H9 (cell line): ENCODE results near the gene PLBD1. TPM values are rescaled to one million over a fixed set of nuclear protein-coding genes. Genes with fewer than 3 reads are reported as not detected.

Experiments used
- DNase-seq: peaks from one replicate; pipeline ENCODE4 v3.0.0-alpha.2; 2017
- H2AFZ ChIP-seq: one replicate; pipeline ENCODE4 v1.6.1; 2013; ENCODE audit warnings: mild to moderate bottlenecking, low read length, control low read depth, moderate library complexity
- H2AK5ac ChIP-seq: 2 replicates; pipeline ENCODE4 v1.6.1; 2013; ENCODE audit warnings: low read length, control low read depth, mixed read lengths; ENCODE audit not compliant: insufficient read length
- H2BK120ac ChIP-seq: one replicate; pipeline ENCODE4 v1.6.1; 2013; ENCODE audit warnings: low read depth, mild to moderate bottlenecking, low read length, control low read depth, inconsistent platforms; ENCODE audit not compliant: poor library complexity, severe bottlenecking
- H2BK12ac ChIP-seq: 2 replicates; pipeline ENCODE4 v1.6.1; 2013; ENCODE audit warnings: low read length, control low read depth, mixed read lengths, low read depth; ENCODE audit not compliant: insufficient read length
- H2BK15ac ChIP-seq: 2 replicates; pipeline ENCODE4 v1.6.1; 2013; ENCODE audit warnings: low read depth, low read length, control low read depth
- H2BK20ac ChIP-seq: one replicate; pipeline ENCODE4 v1.6.1; 2013; ENCODE audit warnings: low read depth, mild to moderate bottlenecking, low read length, control low read depth, inconsistent platforms; ENCODE audit not compliant: poor library complexity, severe bottlenecking
- H2BK5ac ChIP-seq: 2 replicates; pipeline ENCODE4 v1.6.1; 2013; ENCODE audit warnings: low read length, control low read depth, mixed read lengths; ENCODE audit not compliant: insufficient read length
- H3K14ac ChIP-seq: 2 replicates; pipeline ENCODE4 v1.6.1; 2013; ENCODE audit warnings: low read length, control low read depth; ENCODE audit not compliant: insufficient read depth
- H3K18ac ChIP-seq: 2 replicates; pipeline ENCODE4 v1.6.1; 2013; ENCODE audit warnings: low read depth, mild to moderate bottlenecking, mixed read lengths, low read length, control low read depth; ENCODE audit not compliant: insufficient read length
- H3K23ac ChIP-seq: 2 replicates; pipeline ENCODE4 v1.6.1; 2013; ENCODE audit warnings: low read length, control low read depth, mixed read lengths, low read depth; ENCODE audit not compliant: insufficient read length
- H3K23me2 ChIP-seq: 2 replicates; pipeline ENCODE4 v1.6.1; 2013; ENCODE audit warnings: low read depth, mild to moderate bottlenecking, mixed read lengths, low read length, control low read depth; ENCODE audit not compliant: insufficient read length, poor library complexity, severe bottlenecking
- H3K27ac ChIP-seq: 2 replicates; pipeline ENCODE4 v1.5.1; 2013; ENCODE audit warnings: low read length, control low read depth, mixed read lengths, low read depth; ENCODE audit not compliant: insufficient read length
- H3K27me3 ChIP-seq: 2 replicates; pipeline ENCODE4 v1.6.1; 2013; ENCODE audit warnings: low read length, control low read depth, inconsistent platforms; ENCODE audit not compliant: insufficient read depth
- H3K4ac ChIP-seq: 2 replicates; pipeline ENCODE4 v1.6.1; 2013; ENCODE audit warnings: low read depth, mild to moderate bottlenecking, control low read depth, inconsistent platforms, low read length, moderate library complexity
- H3K4me1 ChIP-seq: 2 replicates; pipeline ENCODE4 v1.6.1; 2013; ENCODE audit warnings: low read length, control low read depth, inconsistent platforms; ENCODE audit not compliant: insufficient read depth
- H3K4me2 ChIP-seq: 2 replicates; pipeline ENCODE4 v1.6.1; 2013; ENCODE audit warnings: low read length, control low read depth, mixed read lengths; ENCODE audit not compliant: insufficient read length, insufficient read depth
- H3K56ac ChIP-seq: 2 replicates; pipeline ENCODE4 v1.6.1; 2013; ENCODE audit warnings: low read depth, mild to moderate bottlenecking, mixed read lengths, low read length, control low read depth; ENCODE audit not compliant: insufficient read length
- H3K79me1 ChIP-seq: 2 replicates; pipeline ENCODE4 v1.6.1; 2013; ENCODE audit warnings: low read depth, mild to moderate bottlenecking, moderate library complexity, low read length, control low read depth, inconsistent platforms; ENCODE audit not compliant: insufficient read depth, poor library complexity, severe bottlenecking
- H3K79me2 ChIP-seq: 2 replicates; pipeline ENCODE4 v1.6.1; 2013; ENCODE audit warnings: low read length, control low read depth, inconsistent platforms; ENCODE audit not compliant: insufficient read depth
- H3K9ac ChIP-seq: 2 replicates; pipeline ENCODE4 v1.6.1; 2013; ENCODE audit warnings: low read length, control low read depth, mixed read lengths; ENCODE audit not compliant: insufficient read length; ENCODE audit errors: extremely low read depth
- H3K9me3 ChIP-seq: one replicate; pipeline ENCODE4 v1.6.1; 2013; ENCODE audit warnings: low read depth, low read length, inconsistent platforms; ENCODE audit not compliant: control insufficient read depth
- H3T11ph ChIP-seq: one replicate; pipeline ENCODE4 v1.6.1; 2013; ENCODE audit warnings: mild to moderate bottlenecking, low read length, control low read depth, inconsistent platforms
- H4K20me1 ChIP-seq: one replicate; pipeline ENCODE4 v1.6.1; 2013; ENCODE audit not compliant: control insufficient read depth, insufficient read length, insufficient read depth
- H4K5ac ChIP-seq: 2 replicates; pipeline ENCODE4 v1.6.1; 2013; ENCODE audit warnings: low read depth, mild to moderate bottlenecking, mixed read lengths, low read length, control low read depth; ENCODE audit not compliant: insufficient read length
- H4K8ac ChIP-seq: replicated peaks from 2 replicates; pipeline ENCODE4 v1.6.1; 2013; ENCODE audit warnings: low read length, control low read depth, mixed read lengths, low read depth; ENCODE audit not compliant: insufficient read length
- H4K91ac ChIP-seq: 2 replicates; pipeline ENCODE4 v1.6.1; 2013; ENCODE audit warnings: low read depth, mild to moderate bottlenecking, moderate library complexity, mixed read lengths, low read length, control low read depth; ENCODE audit not compliant: insufficient read length
- H3K27ac Mint-ChIP-seq, 3 experiments: 2 replicates in 2 of 3; 3 replicates in 1 of 3; pipeline ENCODE4 v1.8.0; 2020 to 2021; ENCODE audit warnings: mixed read lengths in 3 of 3, mild to moderate bottlenecking in 1 of 3, moderate library complexity in 1 of 3
- H3K27me3 Mint-ChIP-seq: 2 replicates; pipeline ENCODE4 v1.8.0; 2021; ENCODE audit warnings: low read depth, mild to moderate bottlenecking, moderate library complexity, mixed read lengths
- H3K36me3 Mint-ChIP-seq, 3 experiments: 2 replicates in 2 of 3; 3 replicates in 1 of 3; pipeline ENCODE4 v1.8.0; 2020 to 2021; ENCODE audit warnings: low read depth in 3 of 3, mixed read lengths in 3 of 3; ENCODE audit not compliant: insufficient read depth in 1 of 3
- H3K4me1 Mint-ChIP-seq, 2 experiments: 2 replicates each; pipeline ENCODE4 v1.8.0; 2020; ENCODE audit warnings: mixed read lengths in 2 of 2
- H3K4me3 Mint-ChIP-seq, 2 experiments: 2 replicates in 1 of 2; 3 replicates in 1 of 2; pipeline ENCODE4 v1.8.0; 2020 to 2021; ENCODE audit warnings: mild to moderate bottlenecking in 2 of 2, mixed read lengths in 2 of 2, moderate library complexity in 1 of 2
- H3K9me3 Mint-ChIP-seq, 2 experiments: 2 replicates in 1 of 2; 3 replicates in 1 of 2; pipeline ENCODE4 v1.8.0; 2020; ENCODE audit warnings: mild to moderate bottlenecking in 2 of 2, mixed read lengths in 2 of 2, moderate library complexity in 1 of 2
- WGBS: extraction: QIAGEN DNeasy Blood & Tissue Kit; methylation state at CpG from one replicate; pipeline ENCODE4 v1.1.7; 2013; ENCODE audit warnings: missing lambda C conversion rate, low lambda C conversion rate, mixed read lengths; ENCODE audit not compliant: insufficient read length; ENCODE audit errors: extremely low coverage; 5-methylcytosine and 5-hydroxymethylcytosine counted together
- total RNA-seq: library from RNA; stranded (reverse); gene quantifications from 2 replicates; pipeline ENCODE4 v1.2.1, GENCODE V29; 2021
- TF ChIP-seq, protein P1 (sequence below): fragments of 200-600 bp; sonication (generic); conservative IDR thresholded peaks from 3 replicates; pipeline ENCODE4 v1.8.0; 2021; ENCODE audit warnings: antibody characterized with exemption, mild to moderate bottlenecking

Gene PLBD1
- total RNA-seq, 1 experiment from 2014 or later: 15.5 TPM

DNA sequence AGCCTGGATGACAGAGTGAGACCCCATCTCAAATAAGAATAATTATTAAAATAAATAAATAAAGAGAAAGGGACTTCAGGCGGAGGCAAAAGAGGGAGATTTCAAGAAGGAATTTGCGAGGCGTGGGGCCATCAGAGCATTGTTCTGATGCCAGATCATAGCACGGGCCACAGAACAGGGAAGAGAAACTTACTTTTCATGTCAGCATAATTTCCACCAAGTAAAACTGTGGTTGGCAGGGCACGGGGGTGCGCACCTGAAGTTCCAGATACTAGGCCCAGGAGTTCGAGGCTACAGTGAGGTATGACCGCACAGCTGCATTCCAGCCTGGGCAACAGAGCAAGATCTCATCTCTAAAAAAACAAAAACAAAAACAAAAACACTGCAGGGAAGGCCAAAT is 11.0 kb upstream of the PLBD1 start:
- no CpG with 5 or more reads among the region's 8 CpGs for WGBS
- H3K9ac ChIP-seq: no peak overlapping the region
- no peaks in the 10 kb centered on the region for H3K27me3 Mint-ChIP-seq

More for the DNA sequence above, 11.0 kb upstream of the PLBD1 start:
- Histone ChIP-seq H4K5ac (no peak overlapping the region), H3K14ac (no peak overlapping the region), H3K4ac (no peak overlapping the region), H3K18ac (no peak overlapping the region), H3T11ph (no peak overlapping the region), H4K20me1 (no peaks in the 10 kb centered on the region), H3K23ac (no peak overlapping the region), H2BK20ac (no peak overlapping the region), H2BK12ac (no peak overlapping the region), H3K23me2 (no peaks in the 10 kb centered on the region), H4K8ac (no peak overlapping the region), H3K27ac (no peak overlapping the region), H3K79me1 (no peaks in the 10 kb centered on the region), H2BK15ac (no peak overlapping the region), H2BK120ac (no peak overlapping the region), H2BK5ac (no peak overlapping the region), H4K91ac (no peak overlapping the region), H3K56ac (no peak overlapping the region), H3K4me2 (no peak overlapping the region), H3K9me3 (no peaks in the 10 kb centered on the region), H3K4me1 (no peaks in the 10 kb centered on the region), H2AFZ (no peak overlapping the region), H3K79me2 (no peaks in the 10 kb centered on the region), H3K27me3 (no peaks in the 10 kb centered on the region), H2AK5ac (no peak overlapping the region)
- TF ChIP-seq, protein P1, sequence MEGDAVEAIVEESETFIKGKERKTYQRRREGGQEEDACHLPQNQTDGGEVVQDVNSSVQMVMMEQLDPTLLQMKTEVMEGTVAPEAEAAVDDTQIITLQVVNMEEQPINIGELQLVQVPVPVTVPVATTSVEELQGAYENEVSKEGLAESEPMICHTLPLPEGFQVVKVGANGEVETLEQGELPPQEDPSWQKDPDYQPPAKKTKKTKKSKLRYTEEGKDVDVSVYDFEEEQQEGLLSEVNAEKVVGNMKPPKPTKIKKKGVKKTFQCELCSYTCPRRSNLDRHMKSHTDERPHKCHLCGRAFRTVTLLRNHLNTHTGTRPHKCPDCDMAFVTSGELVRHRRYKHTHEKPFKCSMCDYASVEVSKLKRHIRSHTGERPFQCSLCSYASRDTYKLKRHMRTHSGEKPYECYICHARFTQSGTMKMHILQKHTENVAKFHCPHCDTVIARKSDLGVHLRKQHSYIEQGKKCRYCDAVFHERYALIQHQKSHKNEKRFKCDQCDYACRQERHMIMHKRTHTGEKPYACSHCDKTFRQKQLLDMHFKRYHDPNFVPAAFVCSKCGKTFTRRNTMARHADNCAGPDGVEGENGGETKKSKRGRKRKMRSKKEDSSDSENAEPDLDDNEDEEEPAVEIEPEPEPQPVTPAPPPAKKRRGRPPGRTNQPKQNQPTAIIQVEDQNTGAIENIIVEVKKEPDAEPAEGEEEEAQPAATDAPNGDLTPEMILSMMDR: no peak
- Mint-ChIP-seq H3K36me3 (no peaks in the 10 kb centered on the region), H3K4me1 (no peaks in the 10 kb centered on the region), H3K9me3 (no peaks in the 10 kb centered on the region), H3K4me3 (no peak overlapping the region), H3K27ac (peak overlapping the region in 1 of 3 experiments; percentile 6; a peak in 1 of 7 replicates)
- DNase-seq: no peak
